Neural progenitor cell (in vitro differentiated cells): ENCODE data around the gene VAPB.

Experiments
- EZH2 ChIP-seq: fragments of 200-600 bp; sonication (generic); IDR thresholded peaks from 2 replicates; pipeline ENCODE4 v1.6.1; 2017; ENCODE audit warnings: antibody characterized with exemption, mild to moderate bottlenecking, moderate library complexity
- TF ChIP-seq, protein P1 (sequence below): fragments of 200-600 bp; sonication (generic); IDR thresholded peaks from 2 replicates; pipeline ENCODE4 v1.5.1; 2017; ENCODE audit warnings: antibody characterized with exemption, mild to moderate bottlenecking

DNA sequence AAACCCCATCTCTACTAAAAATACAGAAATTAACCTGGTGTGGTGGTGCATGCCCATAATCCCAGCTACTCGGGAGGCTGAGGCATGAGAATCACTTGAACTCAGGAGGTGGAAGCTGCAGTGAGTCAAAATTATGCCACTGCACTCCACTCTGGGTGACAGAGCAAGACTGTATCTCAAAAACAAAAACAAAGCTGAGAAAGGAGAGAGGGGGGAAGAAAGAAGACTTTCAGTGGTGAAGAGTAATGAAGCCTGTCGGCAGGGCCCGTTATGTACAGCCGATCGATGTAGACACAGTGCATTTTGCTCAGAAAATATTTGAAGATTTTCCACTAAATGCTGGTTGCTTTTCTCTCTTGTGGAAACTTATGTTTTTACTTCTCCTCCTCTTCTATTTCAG is 13.8 kb downstream of the VAPB start:
- TF ChIP-seq, protein P1, sequence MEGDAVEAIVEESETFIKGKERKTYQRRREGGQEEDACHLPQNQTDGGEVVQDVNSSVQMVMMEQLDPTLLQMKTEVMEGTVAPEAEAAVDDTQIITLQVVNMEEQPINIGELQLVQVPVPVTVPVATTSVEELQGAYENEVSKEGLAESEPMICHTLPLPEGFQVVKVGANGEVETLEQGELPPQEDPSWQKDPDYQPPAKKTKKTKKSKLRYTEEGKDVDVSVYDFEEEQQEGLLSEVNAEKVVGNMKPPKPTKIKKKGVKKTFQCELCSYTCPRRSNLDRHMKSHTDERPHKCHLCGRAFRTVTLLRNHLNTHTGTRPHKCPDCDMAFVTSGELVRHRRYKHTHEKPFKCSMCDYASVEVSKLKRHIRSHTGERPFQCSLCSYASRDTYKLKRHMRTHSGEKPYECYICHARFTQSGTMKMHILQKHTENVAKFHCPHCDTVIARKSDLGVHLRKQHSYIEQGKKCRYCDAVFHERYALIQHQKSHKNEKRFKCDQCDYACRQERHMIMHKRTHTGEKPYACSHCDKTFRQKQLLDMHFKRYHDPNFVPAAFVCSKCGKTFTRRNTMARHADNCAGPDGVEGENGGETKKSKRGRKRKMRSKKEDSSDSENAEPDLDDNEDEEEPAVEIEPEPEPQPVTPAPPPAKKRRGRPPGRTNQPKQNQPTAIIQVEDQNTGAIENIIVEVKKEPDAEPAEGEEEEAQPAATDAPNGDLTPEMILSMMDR, result no peak
- no peak for TF ChIP-seq EZH2
